CD4-positive, alpha-beta T cell treated with Interleukin-21 for 1 hour (primary cell): ENCODE results near the gene ADARB2.
"Not testable (repeated sequence)": the region's sequence is repeated elsewhere in the genome, so short reads cannot be mapped to it uniquely, and the experiment has no call there.

Source experiments
- DNase-seq: peaks from one replicate; pipeline ENCODE4 v3.0.0-alpha.2; 2020

Gene ADARB2

GRCh38 chr10:1538531-1539061 lies 198.7 kb downstream of the ADARB2 start:
- no peak for DNase-seq

- DNase-seq = no peak
Observed at GRCh38 chr10:1538121-1538520, 199.2 kb downstream of the ADARB2 start.

- DNase-seq = not testable (repeated sequence)
Observed at GRCh38 chr10:1537449-1537848, 199.9 kb downstream of the ADARB2 start.

- no peak for DNase-seq
Observed at GRCh38 chr10:1536341-1536740, 201.0 kb downstream of the ADARB2 start.

- no peak for DNase-seq
Observed at GRCh38 chr10:1535301-1535965, 201.9 kb downstream of the ADARB2 start.

- DNase-seq = no peak
Observed at GRCh38 chr10:1534820-1535219, 202.5 kb downstream of the ADARB2 start.

- no peak for DNase-seq
Observed at GRCh38 chr10:1532636-1533035, 204.7 kb downstream of the ADARB2 start.

GRCh38 chr10:1531883-1532597 lies 205.3 kb downstream of the ADARB2 start:
- no peak for DNase-seq

GRCh38 chr10:1530871-1531517 lies 206.3 kb downstream of the ADARB2 start:
- DNase-seq = no peak

- no peak for DNase-seq
Observed at GRCh38 chr10:1529806-1530413, 207.4 kb downstream of the ADARB2 start.

- DNase-seq = no peak
Observed at GRCh38 chr10:1527951-1528350, 209.4 kb downstream of the ADARB2 start.

GRCh38 chr10:1526436-1527055 lies 210.8 kb downstream of the ADARB2 start:
- DNase-seq = no peak

- DNase-seq = no peak
Observed at GRCh38 chr10:1525354-1526162, 211.8 kb downstream of the ADARB2 start.

GRCh38 chr10:1524540-1524939 lies 212.8 kb downstream of the ADARB2 start:
- no peak for DNase-seq

- no peak for DNase-seq
Observed at GRCh38 chr10:1523221-1523620, 214.1 kb downstream of the ADARB2 start.

GRCh38 chr10:1522237-1522636 lies 215.1 kb downstream of the ADARB2 start:
- no peak for DNase-seq

- no peak for DNase-seq
Observed at GRCh38 chr10:1521741-1522140, 215.6 kb downstream of the ADARB2 start.

GRCh38 chr10:1520909-1521565 lies 216.3 kb downstream of the ADARB2 start:
- DNase-seq = no peak

- no peak for DNase-seq
Observed at GRCh38 chr10:1519391-1519790, 217.9 kb downstream of the ADARB2 start.

- DNase-seq = no peak
Observed at GRCh38 chr10:1517684-1518083, 219.6 kb downstream of the ADARB2 start.

GRCh38 chr10:1516492-1517165 lies 220.7 kb downstream of the ADARB2 start:
- DNase-seq = no peak
